ENCODE measurements around the gene FCHSD2.

FCHSD2 gene

GRCh38 chr11:72896431-72896830, 245.7 kb downstream of the FCHSD2 start:
- Histone ChIP-seq H3K27ac (ENCODE audit: low read length) (no peak overlapping the region), H3K79me2 (ENCODE audit: insufficient read depth, low read length) (no peaks in the 10 kb centered on the region), H3K27me3 (ENCODE audit: insufficient read depth, low read length, poor library complexity) (no peaks in the 10 kb centered on the region), H3K9me3 (ENCODE audit: insufficient read depth, low read length, severe bottlenecking) (no peaks in the 10 kb centered on the region), H3K4me3 (ENCODE audit: low read depth in 1 of 2, low read length in 2 of 2) (no peak overlapping the region), H3K36me3 (ENCODE audit: insufficient read depth, low read length) (peaks cover 4% of the 10 kb centered on the region; the same call in 1 of the 2 replicates), H2AFZ (ENCODE audit: low read depth, low read length) (no peak overlapping the region), H3K9ac (ENCODE audit: low read depth, low read length) (no peak overlapping the region), H3K4me2 (ENCODE audit: insufficient read depth, low read length) (no peak overlapping the region), H4K20me1 (ENCODE audit: insufficient read depth, low read length) (no peaks in the 10 kb centered on the region), H3K4me1 (ENCODE audit: insufficient read depth, low read length) (no peaks in the 10 kb centered on the region)
- no peak for ATAC-seq (ENCODE audit: insufficient read depth, low read depth)
- TF ChIP-seq EZH2 (IDR thresholded peaks at IDR 0.05; ENCODE audit: borderline replicate concordance, low read depth, low read length, severe bottlenecking) (no peak), CTCF (IDR thresholded peaks at IDR 0.05; ENCODE audit: borderline replicate concordance, extremely low read depth, low read length, poor library complexity, severe bottlenecking) (no peak)
- DNase-seq, result no peak

- Histone ChIP-seq H3K4me2 (ENCODE audit: insufficient read depth, low read length) (no peak overlapping the region), H3K36me3 (ENCODE audit: insufficient read depth, low read length) (peaks cover 39% of the 10 kb centered on the region), H3K4me1 (ENCODE audit: insufficient read depth, low read length) (no peaks in the 10 kb centered on the region), H3K9ac (ENCODE audit: low read depth, low read length) (no peak overlapping the region), H4K20me1 (ENCODE audit: insufficient read depth, low read length) (no peaks in the 10 kb centered on the region), H3K27me3 (ENCODE audit: insufficient read depth, low read length, poor library complexity) (no peaks in the 10 kb centered on the region), H3K9me3 (ENCODE audit: insufficient read depth, low read length, severe bottlenecking) (no peaks in the 10 kb centered on the region), H3K79me2 (ENCODE audit: insufficient read depth, low read length) (no peaks in the 10 kb centered on the region), H3K4me3 (ENCODE audit: low read depth in 1 of 2, low read length in 2 of 2) (no peak overlapping the region), H3K27ac (ENCODE audit: low read length) (no peak overlapping the region), H2AFZ (ENCODE audit: low read depth, low read length) (no peak overlapping the region)
- TF ChIP-seq EZH2 (IDR thresholded peaks at IDR 0.05; ENCODE audit: borderline replicate concordance, low read depth, low read length, severe bottlenecking) (no peak), CTCF (IDR thresholded peaks at IDR 0.05; ENCODE audit: borderline replicate concordance, extremely low read depth, low read length, poor library complexity, severe bottlenecking) (no peak)
- ATAC-seq (ENCODE audit: insufficient read depth, low read depth) (no peak), DNase-seq (no peak)
Measured at GRCh38 chr11:72890881-72891280, 251.2 kb downstream of the FCHSD2 start.

- DNase-seq (no peak), ATAC-seq (ENCODE audit: insufficient read depth, low read depth) (no peak)
- Histone ChIP-seq H3K9ac (ENCODE audit: low read depth, low read length) (no peak overlapping the region), H3K27ac (ENCODE audit: low read length) (no peak overlapping the region), H3K9me3 (ENCODE audit: insufficient read depth, low read length, severe bottlenecking) (no peaks in the 10 kb centered on the region), H2AFZ (ENCODE audit: low read depth, low read length) (no peak overlapping the region), H3K36me3 (ENCODE audit: insufficient read depth, low read length) (peaks cover 52% of the 10 kb centered on the region), H3K4me2 (ENCODE audit: insufficient read depth, low read length) (no peak overlapping the region), H3K4me1 (ENCODE audit: insufficient read depth, low read length) (no peaks in the 10 kb centered on the region), H3K79me2 (ENCODE audit: insufficient read depth, low read length) (no peaks in the 10 kb centered on the region), H4K20me1 (ENCODE audit: insufficient read depth, low read length) (no peaks in the 10 kb centered on the region), H3K4me3 (ENCODE audit: low read depth in 1 of 2, low read length in 2 of 2) (no peak overlapping the region), H3K27me3 (ENCODE audit: insufficient read depth, low read length, poor library complexity) (no peaks in the 10 kb centered on the region)
- TF ChIP-seq CTCF (IDR thresholded peaks at IDR 0.05; ENCODE audit: borderline replicate concordance, extremely low read depth, low read length, poor library complexity, severe bottlenecking) (no peak), EZH2 (IDR thresholded peaks at IDR 0.05; ENCODE audit: borderline replicate concordance, low read depth, low read length, severe bottlenecking) (no peak)
Measured at GRCh38 chr11:72886619-72887018, 255.5 kb downstream of the FCHSD2 start.

Measured in DND-41 (cell line).